DND-41 (cell line): ENCODE results near the gene LILRB2.

Experiments
- CTCF ChIP-seq: IDR thresholded peaks from 2 replicates; pipeline ENCODE4 v1.5.1; 2012; ENCODE audit warnings: borderline replicate concordance, low read length, moderate library complexity, mild to moderate bottlenecking; ENCODE audit not compliant: poor library complexity, severe bottlenecking; ENCODE audit errors: extremely low read depth
- EZH2 ChIP-seq: IDR thresholded peaks from 3 replicates; pipeline ENCODE4 v1.6.1; 2012; ENCODE audit warnings: borderline replicate concordance, low read depth, mild to moderate bottlenecking, moderate library complexity, low read length, inconsistent platforms; ENCODE audit not compliant: severe bottlenecking

- TF ChIP-seq CTCF = no peak
- no peak for TF ChIP-seq EZH2
Measured at GRCh38 chr19:54262066-54262465, 18.8 kb downstream of the LILRB2 start.
